K562 (cell line): ENCODE results near the gene DGCR2. TPM values are rescaled to one million over a fixed set of nuclear protein-coding genes. Genes with fewer than 3 reads are reported as not detected.

ENCODE experiments used
- BACH1 ChIP-seq: fragments of 200-800 bp; sonication (Bioruptor generic); IDR thresholded peaks from 2 replicates; pipeline ENCODE4 v1.6.1; 2016; ENCODE audit warnings: missing genetic modification characterization, missing compliant biosample characterization
- CEBPG ChIP-seq, 3 experiments: fragments of 200-800 bp in 1 of 3; sonication (Bioruptor generic) in 1 of 3; sonication (generic) in 1 of 3; formaldehyde crosslinking in 1 of 3; IDR thresholded peaks in 2 of 3; conservative IDR thresholded peaks in 1 of 3; 2 replicates each; pipeline versions ENCODE4 v1.6.1 to v1.8.0; 2016 to 2022; ENCODE audit warnings: missing compliant biosample characterization in 2 of 3, missing genetic modification characterization in 2 of 3, mild to moderate bottlenecking in 1 of 3, missing genetic modification reagents in 1 of 3
- DACH1 ChIP-seq: fragments of 450-650 bp; IDR thresholded peaks from 2 replicates; pipeline ENCODE4 v1.6.1; 2018; ENCODE audit not compliant: partially characterized antibody
- DNMT1 ChIP-seq: fragments of 450-650 bp; IDR thresholded peaks from 2 replicates; pipeline ENCODE4 v1.6.1; 2016; ENCODE audit warnings: antibody characterized with exemption, mild to moderate bottlenecking
- ERF ChIP-seq: fragments of 450-650 bp; formaldehyde crosslinking; IDR thresholded peaks from 2 replicates; pipeline ENCODE4 v1.4.0; 2020; ENCODE audit warnings: mild to moderate bottlenecking, mixed read lengths
- HDGF ChIP-seq: fragments of 450-650 bp; IDR thresholded peaks from 2 replicates; pipeline ENCODE4 v1.6.1; 2016
- HOXB6 ChIP-seq: fragments of 250-450 bp; sonication (Bioruptor Pico); IDR thresholded peaks from 2 replicates; pipeline ENCODE4 v1.5.1; 2022; ENCODE audit warnings: mild to moderate bottlenecking, borderline replicate concordance
- KAT2B ChIP-seq: IDR thresholded peaks from one replicate; pipeline ENCODE4 v1.6.1; 2012; ENCODE audit warnings: low read depth, mild to moderate bottlenecking, control low read depth, inconsistent platforms, low read length, moderate library complexity
- KDM4B ChIP-seq, 2 experiments: fragments of 450-650 bp in 1 of 2; sonication (generic) in 1 of 2; IDR thresholded peaks; 2 replicates each; pipeline ENCODE4 v1.6.1; 2016 to 2017; ENCODE audit warnings: borderline replicate concordance in 2 of 2, antibody characterized with exemption in 1 of 2, low read depth in 1 of 2, mild to moderate bottlenecking in 1 of 2
- KDM5B ChIP-seq: fragments of 200-600 bp; sonication (generic); IDR thresholded peaks from 2 replicates; pipeline ENCODE4 v1.6.1; 2012; ENCODE audit warnings: low read depth, mild to moderate bottlenecking, moderate library complexity, low read length, control low read depth, inconsistent platforms; ENCODE audit not compliant: insufficient replicate concordance
- POU5F1 ChIP-seq: fragments of 150-350 bp; IDR thresholded peaks from 2 replicates; pipeline ENCODE4 v1.6.1; 2014; ENCODE audit warnings: borderline replicate concordance, low read length, low read depth, mild to moderate bottlenecking; ENCODE audit not compliant: partially characterized antibody
- SP2 ChIP-seq: IDR thresholded peaks from 2 replicates; pipeline ENCODE4 v1.6.1; 2011; ENCODE audit warnings: mild to moderate bottlenecking, low read depth, low read length, moderate library complexity; ENCODE audit not compliant: poor library complexity, severe bottlenecking; ENCODE audit errors: extremely low read depth
- SREBF1 ChIP-seq: fragments of 150-350 bp; IDR thresholded peaks from 2 replicates; pipeline ENCODE4 v1.6.1; 2014; ENCODE audit warnings: antibody characterized with exemption, low read depth, low read length, borderline replicate concordance
- ZFP1 ChIP-seq: fragments of 450-650 bp; formaldehyde crosslinking; IDR thresholded peaks from 2 replicates; pipeline ENCODE4 v1.4.0; 2020; ENCODE audit warnings: mild to moderate bottlenecking, mixed read lengths
- ZNF134 ChIP-seq: fragments of 250-450 bp; sonication (Bioruptor Pico); conservative IDR thresholded peaks from 2 replicates; pipeline ENCODE4 v1.4.0; 2020
- ZNF274 ChIP-seq: IDR thresholded peaks from 2 replicates; pipeline ENCODE4 v1.6.1; 2011; ENCODE audit warnings: low read depth, mild to moderate bottlenecking, low read length, moderate library complexity, borderline replicate concordance
- ZNF551 ChIP-seq: fragments of 250-450 bp; sonication (Bioruptor Pico); IDR thresholded peaks from 2 replicates; pipeline ENCODE4 v1.5.0; 2021; ENCODE audit warnings: mild to moderate bottlenecking, moderate library complexity
- ZSCAN29 ChIP-seq: fragments of 450-650 bp; IDR thresholded peaks from 2 replicates; pipeline ENCODE4 v1.6.1; 2017
- polyA plus RNA-seq, 8 experiments: library from polyadenylated mRNA; depleted of rRNA in 4 of 8; stranded (reverse) in 5 of 8; unstranded in 3 of 8; fragments of >200 nt; fragmentation: Nextera tagmentation in 2 of 8; fragmentation: Illumina TruSeq in 1 of 8; extraction: Ambion mirVana in 2 of 8; extraction: Trizol in 1 of 8; gene quantifications; 2 replicates each; pipeline versions ENCODE4 v1.2.1 to v1.2.3, GENCODE V29; 2011 to 2014; ENCODE audit warnings: inconsistent platforms in 1 of 8, missing spikeins in 1 of 8
- total RNA-seq, 7 experiments: library from RNA; depleted of rRNA in 6 of 7; stranded (reverse); fragments of >200 nt in 6 of 7; fragmentation: Illumina TruSeq in 2 of 7; extraction: Trizol in 2 of 7; gene quantifications; 2 replicates each; pipeline versions ENCODE4 v1.2.1 to v1.2.3, GENCODE V29; 2011 to 2021; ENCODE audit warnings: low replicate concordance in 1 of 7
- TF ChIP-seq, protein P1 (sequence below), 2 experiments: fragments of 450-650 bp; IDR thresholded peaks; 2 replicates each; pipeline ENCODE4 v1.6.1; 2016
- TF ChIP-seq, protein P2 (sequence below), 2 experiments: fragments of 450-650 bp in 1 of 2; sonication (generic) in 1 of 2; formaldehyde crosslinking; conservative IDR thresholded peaks; 2 replicates each; pipeline versions ENCODE4 v1.4.0 to v1.8.1; 2020 to 2022; ENCODE audit warnings: mild to moderate bottlenecking in 1 of 2, missing genetic modification reagents in 1 of 2
- TF ChIP-seq, protein P3 (sequence below): IDR thresholded peaks from 3 replicates; pipeline ENCODE4 v1.6.1; 2011; ENCODE audit warnings: borderline replicate concordance, mild to moderate bottlenecking, moderate library complexity; ENCODE audit not compliant: insufficient read length; ENCODE audit errors: extremely low read depth
- TF ChIP-seq, protein P4 (sequence below): fragments of 250-450 bp; sonication (Bioruptor Pico); IDR thresholded peaks from 2 replicates; pipeline ENCODE4 v1.5.0; 2021

The DGCR2 gene
- total and polyA plus RNA-seq, 9 of the 15 experiments (the other 6 are each of a cell fraction or from before 2014, with no cell fraction given): 0.69 to 101 (median 56.4) TPM

DNA sequence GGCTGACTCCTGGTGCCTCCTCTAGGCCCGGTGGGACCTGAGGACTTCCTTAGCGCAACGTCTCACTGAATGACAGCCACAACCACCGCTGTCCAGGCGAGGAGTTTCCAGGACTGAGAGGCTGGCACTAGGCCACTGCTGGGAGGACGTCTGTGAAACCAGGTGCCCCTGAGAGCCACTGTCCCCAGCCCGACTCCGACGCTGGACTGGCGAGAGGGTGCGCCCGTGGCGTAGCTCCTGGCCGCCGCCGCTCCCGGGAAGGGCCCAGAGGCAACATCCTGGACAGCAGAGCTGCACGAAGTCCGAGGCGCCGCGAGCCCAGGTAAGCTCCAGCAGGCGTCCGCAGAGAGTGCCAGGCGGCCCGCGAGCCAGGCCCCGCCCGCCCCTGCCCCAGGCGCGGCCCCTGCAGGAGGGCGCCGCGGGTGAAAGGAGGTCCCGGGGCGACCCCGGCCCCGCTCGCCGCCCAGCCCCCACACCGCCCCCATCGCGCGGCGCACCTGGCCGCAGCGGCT is 525 bp downstream of the DGCR2 start (continued):
- TF ChIP-seq, protein P1, sequence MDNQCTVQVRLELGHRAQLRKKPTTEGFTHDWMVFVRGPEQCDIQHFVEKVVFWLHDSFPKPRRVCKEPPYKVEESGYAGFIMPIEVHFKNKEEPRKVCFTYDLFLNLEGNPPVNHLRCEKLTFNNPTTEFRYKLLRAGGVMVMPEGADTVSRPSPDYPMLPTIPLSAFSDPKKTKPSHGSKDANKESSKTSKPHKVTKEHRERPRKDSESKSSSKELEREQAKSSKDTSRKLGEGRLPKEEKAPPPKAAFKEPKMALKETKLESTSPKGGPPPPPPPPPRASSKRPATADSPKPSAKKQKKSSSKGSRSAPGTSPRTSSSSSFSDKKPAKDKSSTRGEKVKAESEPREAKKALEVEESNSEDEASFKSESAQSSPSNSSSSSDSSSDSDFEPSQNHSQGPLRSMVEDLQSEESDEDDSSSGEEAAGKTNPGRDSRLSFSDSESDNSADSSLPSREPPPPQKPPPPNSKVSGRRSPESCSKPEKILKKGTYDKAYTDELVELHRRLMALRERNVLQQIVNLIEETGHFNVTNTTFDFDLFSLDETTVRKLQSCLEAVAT (IDR thresholded peaks at IDR 0.05): peak in 1 of 2 experiments; percentile 65; a peak in 2 of 4 replicates
- TF ChIP-seq DACH1: no peak
- no peak for TF ChIP-seq ZNF551 (CRISPR knock-in tag)
- TF ChIP-seq KAT2B: no peak
- TF ChIP-seq HOXB6: no peak
- no peak for TF ChIP-seq ZSCAN29
- TF ChIP-seq KDM5B: peak; percentile 77
- TF ChIP-seq POU5F1: no peak
- TF ChIP-seq ZFP1: no peak
- TF ChIP-seq SP2: peak; percentile 21
- TF ChIP-seq ERF: peak; percentile 59; the same call in 1 of the 2 replicates
- TF ChIP-seq ZNF134: no peak
- peak in 1 of 2 experiments; percentile 29; a peak in 1 of 4 replicates for TF ChIP-seq KDM4B (IDR thresholded peaks at IDR 0.05; ENCODE audit: borderline replicate concordance in 2 of 2, low read depth in 1 of 2)
- TF ChIP-seq, protein P2, sequence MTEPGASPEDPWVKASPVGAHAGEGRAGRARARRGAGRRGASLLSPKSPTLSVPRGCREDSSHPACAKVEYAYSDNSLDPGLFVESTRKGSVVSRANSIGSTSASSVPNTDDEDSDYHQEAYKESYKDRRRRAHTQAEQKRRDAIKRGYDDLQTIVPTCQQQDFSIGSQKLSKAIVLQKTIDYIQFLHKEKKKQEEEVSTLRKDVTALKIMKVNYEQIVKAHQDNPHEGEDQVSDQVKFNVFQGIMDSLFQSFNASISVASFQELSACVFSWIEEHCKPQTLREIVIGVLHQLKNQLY (CRISPR knock-in tag; conservative IDR thresholded peaks at IDR 0.05): peak in 1 of 2 experiments; percentile 83; a peak in 1 of 4 replicates
- no peak for TF ChIP-seq ZNF274
- TF ChIP-seq, protein P3, sequence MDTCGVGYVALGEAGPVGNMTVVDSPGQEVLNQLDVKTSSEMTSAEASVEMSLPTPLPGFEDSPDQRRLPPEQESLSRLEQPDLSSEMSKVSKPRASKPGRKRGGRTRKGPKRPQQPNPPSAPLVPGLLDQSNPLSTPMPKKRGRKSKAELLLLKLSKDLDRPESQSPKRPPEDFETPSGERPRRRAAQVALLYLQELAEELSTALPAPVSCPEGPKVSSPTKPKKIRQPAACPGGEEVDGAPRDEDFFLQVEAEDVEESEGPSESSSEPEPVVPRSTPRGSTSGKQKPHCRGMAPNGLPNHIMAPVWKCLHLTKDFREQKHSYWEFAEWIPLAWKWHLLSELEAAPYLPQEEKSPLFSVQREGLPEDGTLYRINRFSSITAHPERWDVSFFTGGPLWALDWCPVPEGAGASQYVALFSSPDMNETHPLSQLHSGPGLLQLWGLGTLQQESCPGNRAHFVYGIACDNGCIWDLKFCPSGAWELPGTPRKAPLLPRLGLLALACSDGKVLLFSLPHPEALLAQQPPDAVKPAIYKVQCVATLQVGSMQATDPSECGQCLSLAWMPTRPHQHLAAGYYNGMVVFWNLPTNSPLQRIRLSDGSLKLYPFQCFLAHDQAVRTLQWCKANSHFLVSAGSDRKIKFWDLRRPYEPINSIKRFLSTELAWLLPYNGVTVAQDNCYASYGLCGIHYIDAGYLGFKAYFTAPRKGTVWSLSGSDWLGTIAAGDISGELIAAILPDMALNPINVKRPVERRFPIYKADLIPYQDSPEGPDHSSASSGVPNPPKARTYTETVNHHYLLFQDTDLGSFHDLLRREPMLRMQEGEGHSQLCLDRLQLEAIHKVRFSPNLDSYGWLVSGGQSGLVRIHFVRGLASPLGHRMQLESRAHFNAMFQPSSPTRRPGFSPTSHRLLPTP: no peak
- TF ChIP-seq SREBF1: peak; percentile 36; the same call in 1 of the 2 replicates
- TF ChIP-seq, protein P4, sequence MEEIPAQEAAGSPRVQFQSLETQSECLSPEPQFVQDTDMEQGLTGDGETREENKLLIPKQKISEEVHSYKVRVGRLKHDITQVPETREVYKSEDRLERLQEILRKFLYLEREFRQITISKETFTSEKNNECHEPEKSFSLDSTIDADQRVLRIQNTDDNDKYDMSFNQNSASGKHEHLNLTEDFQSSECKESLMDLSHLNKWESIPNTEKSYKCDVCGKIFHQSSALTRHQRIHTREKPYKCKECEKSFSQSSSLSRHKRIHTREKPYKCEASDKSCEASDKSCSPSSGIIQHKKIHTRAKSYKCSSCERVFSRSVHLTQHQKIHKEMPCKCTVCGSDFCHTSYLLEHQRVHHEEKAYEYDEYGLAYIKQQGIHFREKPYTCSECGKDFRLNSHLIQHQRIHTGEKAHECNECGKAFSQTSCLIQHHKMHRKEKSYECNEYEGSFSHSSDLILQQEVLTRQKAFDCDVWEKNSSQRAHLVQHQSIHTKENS (CRISPR knock-in tag): no peak
- TF ChIP-seq BACH1 (tag): no peak
- no peak for TF ChIP-seq CEBPG (CRISPR knock-in tag; IDR thresholded peaks at IDR 0.05)
- 0 out of 4 replicates have a peak, but pooled peaks of 1 of the 2 experiments have one; percentile 22 for TF ChIP-seq CEBPG (tag; conservative IDR thresholded peaks at IDR 0.05 in 1 of 2, IDR thresholded peaks at IDR 0.05 in 1 of 2)
- peak; percentile 92 for TF ChIP-seq HDGF
- peak; percentile 13; the same call in 1 of the 2 replicates for TF ChIP-seq DNMT1
